PC-3 (cell line): ENCODE data around the gene EIF5AL1. TPM values are rescaled to one million over a fixed set of nuclear protein-coding genes. Genes with fewer than 3 reads are reported as not detected.

ENCODE experiments used
- ATAC-seq: fragments of 200-7000 bp; cut with Tn5 transposase; 2 replicates; pipeline ENCODE4 v1.9.1; 2020; ENCODE audit warnings: mild to moderate bottlenecking, moderate library complexity
- BruUV-seq: library from RNA; stranded (reverse); fragments of 400-500 nt; replicated peaks from 2 replicates; lab custom pipeline; 2021; lab: Mats Ljungman, UMichigan
- CTCF ChIA-PET: fragments of 300-600 bp; sonication (Branson Sonifier 250); formaldehyde crosslinking; loops from one replicate; lab custom pipeline; 2022; ENCODE audit warnings: antibody characterized with exemption; lab: Charles Lee
- POLR2A ChIA-PET: fragments of 300-600 bp; sonication (Branson Sonifier 250); formaldehyde crosslinking; loops from one replicate; lab custom pipeline; 2022; ENCODE audit warnings: antibody characterized with exemption; ENCODE audit not compliant: unreplicated experiment; lab: Charles Lee
- DNase-seq: peaks from one replicate; pipeline ENCODE4 v3.0.0-alpha.2; 2015
- H2AFZ ChIP-seq: fragments of 300-600 bp; sonication (generic); 2 replicates; pipeline ENCODE4 v1.6.0; 2016; ENCODE audit warnings: antibody characterized with exemption, low read length
- H3F3A ChIP-seq: fragments of 300-600 bp; sonication (generic); one replicate; pipeline ENCODE4 v1.6.0; 2017; ENCODE audit warnings: antibody characterized with exemption, low read length, control low read depth, mild to moderate bottlenecking; ENCODE audit not compliant: unreplicated experiment
- H3K27ac ChIP-seq: fragments of 300-600 bp; sonication (generic); 2 replicates; pipeline ENCODE4 v1.5.1; 2016; ENCODE audit warnings: mild to moderate bottlenecking, low read length
- H3K27me3 ChIP-seq: fragments of 300-600 bp; sonication (generic); 2 replicates; pipeline ENCODE4 v1.6.1; 2016; ENCODE audit warnings: low read length, mixed read lengths
- H3K36me3 ChIP-seq: fragments of 300-600 bp; sonication (generic); 2 replicates; pipeline ENCODE4 v1.6.1; 2016; ENCODE audit warnings: low read depth, mixed run types, low read length, mixed read lengths
- H3K4me1 ChIP-seq: fragments of 300-600 bp; sonication (generic); 2 replicates; pipeline ENCODE4 v1.5.1; 2016; ENCODE audit warnings: low read length; ENCODE audit not compliant: insufficient read depth
- H3K4me2 ChIP-seq: fragments of 300-600 bp; sonication (generic); 2 replicates; pipeline ENCODE4 v1.6.0; 2016; ENCODE audit warnings: low read length
- H3K4me3 ChIP-seq: fragments of 300-600 bp; sonication (generic); 2 replicates; pipeline ENCODE4 v1.5.1; 2016; ENCODE audit warnings: mild to moderate bottlenecking, low read length, mixed read lengths
- H3K79me2 ChIP-seq: fragments of 300-600 bp; sonication (generic); 2 replicates; pipeline ENCODE4 v1.6.1; 2017; ENCODE audit warnings: low read length, mixed read lengths
- H3K9ac ChIP-seq: fragments of 300-600 bp; sonication (generic); 2 replicates; pipeline ENCODE4 v1.6.0; 2016; ENCODE audit warnings: mild to moderate bottlenecking, low read length
- H3K9me2 ChIP-seq: fragments of 300-600 bp; sonication (generic); replicated peaks from 2 replicates; pipeline ENCODE4 v1.6.1; 2016; ENCODE audit warnings: mixed run types, low read length, mixed read lengths
- H3K9me3 ChIP-seq: fragments of 300-600 bp; sonication (generic); 2 replicates; pipeline ENCODE4 v1.6.1; 2016; ENCODE audit warnings: low read length, mixed read lengths
- H4K20me1 ChIP-seq: fragments of 300-600 bp; sonication (generic); 2 replicates; pipeline ENCODE4 v1.6.1; 2016; ENCODE audit warnings: low read length, mixed read lengths
- EZH2 ChIP-seq: fragments of 300-600 bp; sonication (generic); IDR thresholded peaks from one replicate; pipeline ENCODE4 v1.6.1; 2017; ENCODE audit warnings: antibody characterized with exemption, mild to moderate bottlenecking, low read length; ENCODE audit not compliant: unreplicated experiment
- EZH2phosphoT487 ChIP-seq: fragments of 300-600 bp; sonication (generic); IDR thresholded peaks from 2 replicates; pipeline ENCODE4 v1.6.1; 2018; ENCODE audit warnings: mild to moderate bottlenecking, antibody characterized with exemption, low read length, borderline replicate concordance
- intact Hi-C: fragments of 100-400 bp; cut with micrococcal nuclease; formaldehyde crosslinking; loops from 2 replicates; pipeline ENCODE4 v1.9.0; 2023
- total RNA-seq: library from RNA; depleted of rRNA; stranded (reverse); fragments of >200 nt; gene quantifications from 2 replicates; pipeline ENCODE4 v1.2.3, GENCODE V29; 2014
- TF ChIP-seq, protein P1 (sequence below): fragments of 300-600 bp; sonication (generic); conservative IDR thresholded peaks from 2 replicates; pipeline ENCODE4 v1.5.1; 2017; ENCODE audit warnings: antibody characterized with exemption, low read depth, mild to moderate bottlenecking, low read length

EIF5AL1 gene
- total RNA-seq, 1 experiment from 2014 or later: 0.51 TPM

DNA sequence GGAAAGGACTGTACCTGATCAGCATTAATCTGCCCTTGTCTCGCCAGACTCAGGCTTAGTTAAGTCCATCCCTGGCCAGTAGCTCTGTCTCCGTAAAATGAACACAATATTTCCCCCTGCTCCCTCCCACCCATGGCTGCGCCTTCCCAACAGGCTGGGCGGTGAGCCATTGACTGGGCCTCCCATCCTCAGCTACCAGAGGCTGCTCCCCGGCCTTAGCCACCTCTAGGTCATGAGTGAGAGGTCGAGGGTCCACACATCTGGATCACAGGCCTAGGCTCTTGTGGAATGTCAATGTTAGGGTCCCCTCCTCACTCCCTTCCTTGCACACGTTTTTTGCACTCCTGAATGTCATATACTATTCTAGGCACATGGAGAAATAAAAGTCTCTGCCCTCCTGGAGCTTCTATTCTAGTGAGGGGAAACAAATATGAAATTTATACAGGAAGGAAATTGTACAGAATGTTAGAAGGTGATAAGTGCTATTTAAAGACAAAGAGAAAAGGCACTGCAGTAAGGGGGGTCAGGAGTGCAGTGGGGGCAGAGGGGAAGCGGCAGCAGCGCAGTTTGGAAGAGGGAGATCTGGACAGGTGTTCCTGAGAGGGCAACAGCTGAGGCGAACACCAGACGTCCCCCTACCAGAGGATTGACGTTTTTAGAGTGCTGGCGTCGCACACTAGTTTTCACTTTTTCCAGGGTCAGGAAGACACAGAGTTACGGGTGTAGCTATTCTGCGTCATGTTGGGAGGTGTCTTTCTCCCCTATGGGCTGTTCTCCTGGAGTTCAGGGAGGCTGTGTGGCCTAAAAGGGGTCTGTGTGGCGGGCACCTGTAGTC, 17.2 kb upstream of the EIF5AL1 start:
- no peak overlapping the region for H3K4me2 ChIP-seq
- DNase-seq: no peak
- no peaks in the 10 kb centered on the region for H4K20me1 ChIP-seq
- no peak overlapping the region for H3K4me3 ChIP-seq
- no peaks in the 10 kb centered on the region for H3K79me2 ChIP-seq
- ChIA-PET CTCF (no interaction called here), POLR2A (interaction anchor here (0.8 kb wide), 1 partner anchor 122 kb away, joined by 10 read pairs; no protein-coding TSS in a partner anchor)
- H3K9me2 ChIP-seq: no peaks in the 10 kb centered on the region
- TF ChIP-seq EZH2phosphoT487 (no peak), EZH2 (no peak)
- TF ChIP-seq, protein P1, sequence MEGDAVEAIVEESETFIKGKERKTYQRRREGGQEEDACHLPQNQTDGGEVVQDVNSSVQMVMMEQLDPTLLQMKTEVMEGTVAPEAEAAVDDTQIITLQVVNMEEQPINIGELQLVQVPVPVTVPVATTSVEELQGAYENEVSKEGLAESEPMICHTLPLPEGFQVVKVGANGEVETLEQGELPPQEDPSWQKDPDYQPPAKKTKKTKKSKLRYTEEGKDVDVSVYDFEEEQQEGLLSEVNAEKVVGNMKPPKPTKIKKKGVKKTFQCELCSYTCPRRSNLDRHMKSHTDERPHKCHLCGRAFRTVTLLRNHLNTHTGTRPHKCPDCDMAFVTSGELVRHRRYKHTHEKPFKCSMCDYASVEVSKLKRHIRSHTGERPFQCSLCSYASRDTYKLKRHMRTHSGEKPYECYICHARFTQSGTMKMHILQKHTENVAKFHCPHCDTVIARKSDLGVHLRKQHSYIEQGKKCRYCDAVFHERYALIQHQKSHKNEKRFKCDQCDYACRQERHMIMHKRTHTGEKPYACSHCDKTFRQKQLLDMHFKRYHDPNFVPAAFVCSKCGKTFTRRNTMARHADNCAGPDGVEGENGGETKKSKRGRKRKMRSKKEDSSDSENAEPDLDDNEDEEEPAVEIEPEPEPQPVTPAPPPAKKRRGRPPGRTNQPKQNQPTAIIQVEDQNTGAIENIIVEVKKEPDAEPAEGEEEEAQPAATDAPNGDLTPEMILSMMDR: no peak
- H3K27ac ChIP-seq: no peak overlapping the region
- H3F3A ChIP-seq: no peaks in the 10 kb centered on the region
- H3K27me3 ChIP-seq: peaks cover 23% of the 10 kb centered on the region
- intact Hi-C loops: no loop called here
- no peaks in the 10 kb centered on the region for H3K9me3 ChIP-seq
- H2AFZ ChIP-seq: no peak overlapping the region
- H3K9ac ChIP-seq: no peak overlapping the region
- H3K4me1 ChIP-seq: peaks cover 7% of the 10 kb centered on the region
- BruUV-seq: no TSS peak
- no peaks in the 10 kb centered on the region for H3K36me3 ChIP-seq
- ATAC-seq: no peak

DNA sequence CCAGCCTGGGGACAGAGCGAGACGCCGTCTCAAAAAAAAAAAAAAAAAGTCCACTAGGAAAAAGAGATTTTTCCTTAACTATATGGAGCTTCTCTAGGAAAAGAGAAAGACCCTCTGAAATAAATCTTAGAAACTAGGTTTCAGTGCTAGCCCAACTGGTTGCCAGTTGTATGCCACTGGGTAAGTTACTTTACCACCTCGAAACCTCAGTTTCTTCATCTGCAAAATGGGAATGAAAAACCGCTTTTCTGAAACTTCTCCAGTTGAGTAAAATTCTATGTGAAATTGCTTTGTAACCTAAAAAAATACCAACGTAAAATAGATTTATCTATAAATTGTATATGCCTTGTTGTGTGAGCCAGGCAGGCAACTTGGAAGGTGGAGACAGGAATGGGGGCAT, 16.5 kb upstream of the EIF5AL1 start:
- H3K4me1 ChIP-seq: peaks cover 3% of the 10 kb centered on the region
- H3K9me2 ChIP-seq: no peaks in the 10 kb centered on the region
- H3K27me3 ChIP-seq: peaks cover 23% of the 10 kb centered on the region
- ChIA-PET CTCF (interaction anchor here (0.6 to 0.9 kb wide), 3 partner anchors 28 to 711 kb away, joined by 3 to 15 read pairs (median 4); no protein-coding TSS in a partner anchor), POLR2A (interaction anchor here (0.6 to 0.8 kb wide), 3 partner anchors 123 to 1505 kb away, joined by 4 to 10 read pairs (median 4); no protein-coding TSS in a partner anchor)
- no peaks in the 10 kb centered on the region for H3K9me3 ChIP-seq
- no peak overlapping the region for H3K27ac ChIP-seq
- no peaks in the 10 kb centered on the region for H3K79me2 ChIP-seq
- H3K36me3 ChIP-seq: no peaks in the 10 kb centered on the region
- H3K9ac ChIP-seq: no peak overlapping the region
- no peaks in the 10 kb centered on the region for H4K20me1 ChIP-seq
- BruUV-seq: no TSS peak
- intact Hi-C loops: no loop called here
- no peak overlapping the region for H3K4me3 ChIP-seq
- ATAC-seq: no peak
- no peak for DNase-seq
- H2AFZ ChIP-seq: no peak overlapping the region
- no peaks in the 10 kb centered on the region for H3F3A ChIP-seq
- TF ChIP-seq, protein P1: no peak
- TF ChIP-seq EZH2 (no peak), EZH2phosphoT487 (no peak)
- H3K4me2 ChIP-seq: no peak overlapping the region

DNA sequence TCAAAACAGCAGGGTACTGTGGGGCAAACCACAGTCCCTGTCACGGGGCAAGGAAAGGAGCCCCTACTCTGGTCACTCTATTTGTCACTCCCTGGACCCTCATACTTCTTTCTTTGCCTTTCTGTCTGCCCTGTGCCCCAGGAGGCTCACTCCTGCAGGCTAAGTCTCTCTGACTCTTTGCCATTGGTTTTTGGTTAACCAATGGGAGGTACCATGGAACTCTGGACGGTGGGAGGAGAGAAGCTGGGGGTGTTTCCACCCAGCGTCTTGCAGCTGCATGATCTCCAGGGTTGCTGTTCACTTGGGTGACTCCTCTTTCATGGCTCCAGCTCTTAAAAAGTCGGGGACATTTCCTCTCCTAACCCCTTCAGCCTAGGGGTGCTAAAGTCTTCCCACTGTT, 15.4 kb upstream of the EIF5AL1 start:
- POLR2A ChIA-PET: interaction anchor here (0.5 kb wide), 1 partner anchor 87 kb away, joined by 3 read pairs; no protein-coding TSS in a partner anchor
- H3K36me3 ChIP-seq: no peaks in the 10 kb centered on the region
- H4K20me1 ChIP-seq: no peaks in the 10 kb centered on the region
- peaks cover 23% of the 10 kb centered on the region for H3K27me3 ChIP-seq
- no peaks in the 10 kb centered on the region for H3K79me2 ChIP-seq
- no peak; the same call in 1 of the 2 replicates for ATAC-seq
- DNase-seq: no peak
- no peak overlapping the region for H3K27ac ChIP-seq
- H3K4me1 ChIP-seq: no peaks in the 10 kb centered on the region
- no peaks in the 10 kb centered on the region for H3F3A ChIP-seq
- H3K9me3 ChIP-seq: no peaks in the 10 kb centered on the region
- no peak overlapping the region for H3K4me3 ChIP-seq
- TF ChIP-seq, protein P1: no peak
- TF ChIP-seq EZH2phosphoT487 (no peak), EZH2 (no peak)
- no peaks in the 10 kb centered on the region for H3K9me2 ChIP-seq
- CTCF ChIA-PET: interaction anchor here (0.7 to 0.9 kb wide), 3 partner anchors 29 to 153 kb away, joined by 3 to 15 read pairs (median 4); no protein-coding TSS in a partner anchor
- no peak overlapping the region for H3K4me2 ChIP-seq
- H2AFZ ChIP-seq: no peak overlapping the region
- no TSS peak for BruUV-seq
- no peak overlapping the region for H3K9ac ChIP-seq
- intact Hi-C loops: no loop called here
